Measurements from ENCODE around the gene RLBP1. TPM values are rescaled to one million over a fixed set of nuclear protein-coding genes. Genes with fewer than 3 reads are reported as not detected.

Gene RLBP1
- total RNA-seq, 2 experiments from 2014 or later = not detected

DNA sequence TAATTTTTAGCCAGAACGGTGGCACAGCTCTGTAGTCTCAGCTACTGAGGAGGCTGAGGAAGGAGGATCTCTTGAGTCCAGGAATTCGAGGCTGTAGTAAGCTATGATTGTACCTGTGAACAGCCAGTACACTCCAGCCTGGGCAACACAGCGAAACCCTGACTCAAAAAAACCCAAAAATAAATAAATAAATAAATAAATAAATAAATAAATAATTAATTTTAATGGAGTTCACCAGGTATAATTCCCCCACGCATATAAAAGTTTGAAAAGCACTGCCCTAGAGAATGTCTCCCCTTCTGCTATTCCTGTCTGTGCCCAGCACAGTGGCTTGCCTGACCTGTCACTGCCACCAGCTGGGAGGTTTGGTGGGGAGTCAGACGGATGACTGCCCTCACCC lies 4.2 kb upstream of the RLBP1 start:
- POLR2A ChIA-PET = no interaction called here
- Mint-ChIP-seq H3K4me1 (peaks cover 2% of the 10 kb centered on the region), H3K36me3 (no peaks in the 10 kb centered on the region), H3K9me3 (no peaks in the 10 kb centered on the region), H3K27me3 (peaks cover 11% of the 10 kb centered on the region), H3K4me3 (no peak overlapping the region), H3K27ac (no peak overlapping the region)
- DNase-seq (no peak), ATAC-seq (ENCODE audit: low read depth) (no peak)

DNA sequence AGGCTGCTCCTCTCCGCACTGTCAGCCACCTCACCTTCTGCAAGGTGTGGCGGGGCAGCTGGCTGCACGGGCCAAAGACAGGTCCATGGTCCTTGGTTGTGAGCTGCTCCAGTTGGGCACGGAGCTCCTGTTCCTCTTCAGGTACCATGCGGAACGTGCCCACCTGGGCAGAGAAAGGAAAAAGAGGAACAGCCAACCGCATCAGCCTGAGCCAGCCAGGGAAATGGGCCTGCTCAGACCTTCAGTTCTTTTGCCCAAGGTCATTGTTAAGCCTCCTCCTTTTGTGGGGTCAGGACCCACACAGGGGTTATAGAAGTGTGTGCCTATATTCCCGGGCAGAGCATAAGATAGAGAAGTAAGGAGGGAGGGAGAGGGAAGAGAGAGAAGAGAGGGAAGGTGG lies 2.8 kb downstream of the RLBP1 start:
- H3K9me3 Mint-ChIP-seq = no peaks in the 10 kb centered on the region

DNA sequence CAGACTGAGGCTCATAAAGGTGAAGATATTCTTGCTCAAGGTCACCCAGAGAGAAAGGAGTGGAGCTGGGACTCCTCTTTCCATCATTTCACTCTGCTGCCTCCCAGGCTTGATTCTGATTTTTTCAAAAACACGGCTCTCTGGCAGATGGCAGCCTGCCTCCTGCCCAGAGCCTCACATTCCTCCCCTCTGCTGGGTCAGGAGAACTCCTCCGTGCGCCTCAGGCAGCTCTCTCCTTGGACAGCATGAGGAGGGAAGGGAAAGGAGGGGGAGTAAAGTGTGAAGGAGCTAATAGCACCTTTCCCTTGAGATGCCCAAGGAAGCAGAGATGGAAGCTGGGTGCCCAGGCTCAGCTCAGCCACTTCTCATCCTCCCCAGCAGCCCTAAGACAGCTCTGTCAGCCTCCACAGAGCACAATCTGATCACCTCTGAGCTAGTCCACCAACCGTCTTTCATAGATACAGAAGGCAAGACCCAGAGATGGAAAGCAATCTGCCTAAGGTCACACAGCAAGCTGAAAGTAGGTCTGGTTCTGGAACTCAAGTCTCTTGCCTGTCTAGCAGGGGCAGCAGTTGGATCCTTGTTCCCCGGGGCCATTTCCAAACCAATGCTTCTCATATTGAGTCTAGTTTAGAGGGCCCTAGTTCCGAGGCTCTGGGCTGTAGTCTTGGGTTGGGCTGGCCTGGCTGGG lies 3.5 kb downstream of the RLBP1 start:
- Mint-ChIP-seq H3K36me3 (no peaks in the 10 kb centered on the region), H3K9me3 (no peaks in the 10 kb centered on the region), H3K27me3 (peaks cover 10% of the 10 kb centered on the region), H3K4me1 (peaks cover 1% of the 10 kb centered on the region), H3K27ac (no peak overlapping the region), H3K4me3 (no peak overlapping the region)
- no peak for ATAC-seq (ENCODE audit: low read depth)
- POLR2A ChIA-PET = no interaction called here
- no peak for DNase-seq

More for the DNA sequence above, 2.8 kb downstream of the RLBP1 start:
- H3K4me1 Mint-ChIP-seq = peaks cover 1% of the 10 kb centered on the region
- no peak overlapping the region for H3K4me3 Mint-ChIP-seq
- H3K36me3 Mint-ChIP-seq = no peaks in the 10 kb centered on the region
- DNase-seq = no peak
- no peak overlapping the region for H3K27ac Mint-ChIP-seq
- no peak for ATAC-seq (ENCODE audit: low read depth)
- H3K27me3 Mint-ChIP-seq = peaks cover 6% of the 10 kb centered on the region
- POLR2A ChIA-PET = no interaction called here

DNA sequence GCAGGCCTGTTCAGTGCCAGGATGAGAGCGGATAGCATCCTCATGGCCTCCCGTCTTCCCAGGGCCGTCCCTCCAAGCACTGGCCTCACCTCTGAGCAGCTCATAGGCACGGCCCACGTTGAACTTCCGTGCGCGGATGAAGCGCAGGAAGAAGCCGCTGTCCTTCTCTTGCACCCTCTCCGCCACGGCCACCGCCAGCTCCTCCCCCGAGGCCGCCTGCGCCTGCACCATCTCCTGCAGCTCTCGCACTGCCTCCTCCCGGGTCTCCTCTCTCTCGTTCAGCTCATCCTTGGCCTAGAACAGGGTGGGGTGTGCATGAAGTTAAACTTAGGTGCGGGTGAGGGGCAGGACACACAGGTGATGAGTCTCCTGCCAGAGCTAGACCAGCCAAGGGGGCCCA lies 4.3 kb downstream of the RLBP1 start:
- no peaks in the 10 kb centered on the region for H3K9me3 Mint-ChIP-seq
- peaks cover 10% of the 10 kb centered on the region for H3K27me3 Mint-ChIP-seq
- H3K36me3 Mint-ChIP-seq = no peaks in the 10 kb centered on the region
- no peak for DNase-seq
- H3K4me1 Mint-ChIP-seq = peaks cover 1% of the 10 kb centered on the region
- POLR2A ChIA-PET = no interaction called here
- H3K27ac Mint-ChIP-seq = no peak overlapping the region
- no peak overlapping the region for H3K4me3 Mint-ChIP-seq
- ATAC-seq (ENCODE audit: low read depth) = no peak

DNA sequence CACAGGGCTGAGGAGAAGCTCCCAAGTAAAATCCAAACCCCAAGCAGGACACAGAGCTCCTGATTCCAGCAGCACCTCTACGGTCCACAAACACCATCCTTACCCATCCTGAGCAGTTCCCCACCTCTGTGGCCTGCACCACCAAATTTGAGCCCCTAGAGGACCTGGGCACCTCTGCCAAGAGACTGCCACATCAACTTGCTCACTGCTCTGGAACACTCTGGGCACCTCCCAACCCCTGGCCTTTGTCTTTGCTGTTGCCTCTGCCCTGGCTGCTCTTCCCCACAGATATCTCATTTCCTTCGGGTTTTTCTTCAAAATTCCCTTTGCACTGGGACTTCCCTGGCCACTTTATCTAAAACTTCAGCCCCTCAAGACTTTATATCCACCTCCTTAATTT lies 5.8 kb downstream of the RLBP1 start:
- POLR2A ChIA-PET = no interaction called here
- Mint-ChIP-seq H3K36me3 (no peaks in the 10 kb centered on the region), H3K4me1 (peaks cover 1% of the 10 kb centered on the region), H3K4me3 (no peak overlapping the region), H3K9me3 (no peaks in the 10 kb centered on the region), H3K27me3 (peaks cover 10% of the 10 kb centered on the region), H3K27ac (no peak overlapping the region)
- DNase-seq = no peak
- ATAC-seq (ENCODE audit: low read depth) = no peak

DNA sequence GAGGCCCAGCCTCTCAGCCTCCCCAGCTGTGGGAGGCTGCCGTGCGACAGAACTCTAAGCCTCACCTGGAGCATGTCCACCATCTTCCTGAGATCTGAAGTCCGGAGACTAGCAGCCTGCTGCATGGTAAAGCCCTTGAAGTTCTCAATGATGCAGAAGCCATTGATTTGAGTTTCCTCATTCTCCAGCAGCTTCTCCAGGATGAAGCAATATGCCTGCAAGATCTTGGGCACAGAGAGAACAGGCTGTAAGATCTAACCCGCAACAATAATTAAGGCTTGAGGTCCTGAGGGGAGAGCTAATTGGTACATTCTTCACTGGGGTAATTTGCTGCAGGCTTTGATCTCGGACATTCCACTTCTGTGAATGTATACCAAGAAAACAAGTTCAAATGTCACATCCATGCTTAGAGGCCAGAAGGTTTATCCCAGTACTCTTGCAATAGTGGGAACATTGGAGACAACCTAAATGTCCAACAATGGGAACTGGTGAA lies 9.7 kb downstream of the RLBP1 start:
- no peaks in the 10 kb centered on the region for H3K9me3 Mint-ChIP-seq
- H3K27me3 Mint-ChIP-seq = peaks cover 7% of the 10 kb centered on the region
- no peak for DNase-seq
- H3K4me3 Mint-ChIP-seq = no peak overlapping the region
- POLR2A ChIA-PET = interaction anchor here (1.1 kb wide), 1 partner anchor 9 kb away, joined by 3 read pairs; no protein-coding TSS in a partner anchor
- peaks cover 8% of the 10 kb centered on the region for H3K4me1 Mint-ChIP-seq
- no peak overlapping the region for H3K27ac Mint-ChIP-seq
- no peak for ATAC-seq (ENCODE audit: low read depth)
- H3K36me3 Mint-ChIP-seq = no peaks in the 10 kb centered on the region

DNA sequence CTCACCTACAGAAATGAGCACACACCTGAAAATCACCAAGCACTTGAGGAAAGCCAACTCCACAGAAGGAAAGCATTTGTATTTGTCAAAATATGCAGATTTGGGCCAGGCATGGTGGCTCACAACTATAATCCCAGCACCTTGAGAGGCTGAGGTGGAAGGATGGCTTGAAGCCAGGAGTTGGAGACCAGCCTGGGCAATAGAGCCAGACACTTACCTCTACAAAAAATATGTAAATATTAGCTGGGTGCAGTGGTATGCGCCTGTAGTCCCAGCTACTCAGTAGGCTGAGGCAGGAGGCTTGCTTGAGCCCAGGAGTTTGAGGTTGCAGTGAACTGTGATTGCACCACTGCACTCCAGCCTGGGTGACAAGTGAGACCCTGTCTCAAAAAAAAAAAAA lies 12.3 kb downstream of the RLBP1 start:
- peaks cover 21% of the 10 kb centered on the region for H3K4me1 Mint-ChIP-seq
- ATAC-seq (ENCODE audit: low read depth) = no peak
- DNase-seq = no peak
- H3K27me3 Mint-ChIP-seq = peaks cover 7% of the 10 kb centered on the region
- H3K4me3 Mint-ChIP-seq = no peak overlapping the region
- no peaks in the 10 kb centered on the region for H3K9me3 Mint-ChIP-seq
- POLR2A ChIA-PET = interaction anchor here (0.7 kb wide), 1 partner anchor 123 kb away, joined by 3 read pairs; no protein-coding TSS in a partner anchor
- no peaks in the 10 kb centered on the region for H3K36me3 Mint-ChIP-seq
- H3K27ac Mint-ChIP-seq = no peak overlapping the region

DNA sequence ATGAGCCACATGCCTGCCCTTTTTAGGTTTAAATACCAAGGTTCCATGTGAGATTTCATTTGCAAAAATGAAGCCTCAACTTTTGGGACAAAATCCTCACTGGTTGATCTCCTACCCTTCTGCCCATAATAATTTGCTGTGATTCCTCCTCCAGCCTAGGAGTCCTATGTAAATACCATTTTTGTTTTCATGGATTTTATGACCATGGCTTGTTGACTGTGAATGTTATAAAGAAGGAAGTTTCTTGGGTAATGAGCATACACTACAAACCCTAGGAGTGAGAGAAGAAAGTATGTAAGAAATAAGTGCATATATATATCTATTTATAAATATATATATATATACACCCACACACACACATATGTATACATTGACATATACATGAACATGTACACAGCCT lies 13.1 kb downstream of the RLBP1 start:
- ATAC-seq (ENCODE audit: low read depth) (no peak), DNase-seq (no peak)
- peaks cover 28% of the 10 kb centered on the region for H3K4me1 Mint-ChIP-seq
- no peak overlapping the region for H3K27ac Mint-ChIP-seq
- no peaks in the 10 kb centered on the region for H3K9me3 Mint-ChIP-seq
- H3K36me3 Mint-ChIP-seq = peaks cover 5% of the 10 kb centered on the region
- no peak overlapping the region for H3K4me3 Mint-ChIP-seq
- POLR2A ChIA-PET = no interaction called here
- H3K27me3 Mint-ChIP-seq = peaks cover 6% of the 10 kb centered on the region

DNA sequence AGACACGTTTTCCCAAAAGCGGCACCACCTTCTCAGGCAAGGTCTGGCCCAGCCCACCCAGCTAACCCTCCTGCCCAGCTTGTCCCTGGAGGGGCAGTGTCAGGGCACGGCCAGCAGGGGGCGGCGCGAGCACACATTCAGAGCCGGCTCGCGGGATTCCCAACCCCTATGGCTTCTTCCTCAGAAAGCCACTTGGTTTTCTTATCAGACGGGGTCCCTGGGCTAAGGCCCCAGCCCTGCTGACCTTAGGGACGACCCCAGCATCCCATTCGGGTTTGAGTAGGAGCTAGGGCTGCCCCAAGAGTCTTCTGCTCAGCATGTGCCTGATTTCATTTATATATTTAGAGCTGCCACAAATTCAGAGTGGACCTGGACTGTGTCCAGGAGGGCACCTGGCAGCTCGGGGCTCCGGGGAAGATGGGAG lies 14.5 kb downstream of the RLBP1 start:
- Mint-ChIP-seq H3K4me1 (peaks cover 29% of the 10 kb centered on the region), H3K36me3 (peaks cover 7% of the 10 kb centered on the region), H3K9me3 (no peaks in the 10 kb centered on the region), H3K27ac (peak overlapping the region; percentile 10), H3K27me3 (peaks cover 2% of the 10 kb centered on the region), H3K4me3 (no peak overlapping the region)
- peak; percentile 82 for DNase-seq
- POLR2A ChIA-PET = interaction anchor here (0.7 to 2.5 kb wide), 4 partner anchors 29 to 309 kb away, joined by 3 to 19 read pairs (median 4); partner anchors contain the start of gene FANCI
- ATAC-seq (ENCODE audit: low read depth) = peak; percentile 54

DNA sequence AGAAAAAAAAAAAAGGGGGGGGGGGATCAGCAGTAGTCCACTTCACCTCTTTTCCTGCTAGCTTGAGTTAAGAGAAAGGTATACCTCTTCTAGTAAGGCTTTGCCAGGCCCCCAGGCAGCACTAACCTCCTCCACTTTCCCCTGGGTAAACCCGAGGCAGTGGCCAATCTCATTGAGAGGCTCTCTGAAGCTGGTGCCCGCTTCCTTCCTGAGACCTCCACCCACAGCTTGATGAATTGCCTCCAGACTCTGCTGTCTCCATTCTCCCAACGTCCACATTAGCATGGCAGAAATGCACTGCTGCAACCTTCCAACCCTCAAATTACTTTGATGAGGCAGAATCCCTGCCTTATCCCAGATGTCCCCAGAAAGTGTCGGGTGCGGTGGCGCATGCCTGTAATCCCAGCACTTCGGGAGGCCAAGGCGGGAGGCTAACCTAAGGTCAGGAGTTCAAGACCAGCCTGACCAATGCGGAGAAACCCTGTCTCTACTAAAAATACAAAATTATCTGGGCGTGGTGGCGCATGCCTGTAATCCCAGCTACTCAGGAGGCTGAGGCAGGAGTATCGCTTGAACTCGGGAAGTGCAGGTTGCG lies 15.3 kb downstream of the RLBP1 start:
- peak overlapping the region; percentile 36 for H3K27ac Mint-ChIP-seq
- peaks cover 12% of the 10 kb centered on the region for H3K36me3 Mint-ChIP-seq
- POLR2A ChIA-PET = interaction anchor here (0.7 to 2.5 kb wide), 4 partner anchors 28 to 308 kb away, joined by 3 to 19 read pairs (median 4); partner anchors contain the start of gene FANCI
- H3K4me3 Mint-ChIP-seq = no peak overlapping the region
- DNase-seq (no peak), ATAC-seq (ENCODE audit: low read depth) (no peak)
- peaks cover 31% of the 10 kb centered on the region for H3K4me1 Mint-ChIP-seq
- no peaks in the 10 kb centered on the region for H3K9me3 Mint-ChIP-seq
- peaks cover 2% of the 10 kb centered on the region for H3K27me3 Mint-ChIP-seq

DNA sequence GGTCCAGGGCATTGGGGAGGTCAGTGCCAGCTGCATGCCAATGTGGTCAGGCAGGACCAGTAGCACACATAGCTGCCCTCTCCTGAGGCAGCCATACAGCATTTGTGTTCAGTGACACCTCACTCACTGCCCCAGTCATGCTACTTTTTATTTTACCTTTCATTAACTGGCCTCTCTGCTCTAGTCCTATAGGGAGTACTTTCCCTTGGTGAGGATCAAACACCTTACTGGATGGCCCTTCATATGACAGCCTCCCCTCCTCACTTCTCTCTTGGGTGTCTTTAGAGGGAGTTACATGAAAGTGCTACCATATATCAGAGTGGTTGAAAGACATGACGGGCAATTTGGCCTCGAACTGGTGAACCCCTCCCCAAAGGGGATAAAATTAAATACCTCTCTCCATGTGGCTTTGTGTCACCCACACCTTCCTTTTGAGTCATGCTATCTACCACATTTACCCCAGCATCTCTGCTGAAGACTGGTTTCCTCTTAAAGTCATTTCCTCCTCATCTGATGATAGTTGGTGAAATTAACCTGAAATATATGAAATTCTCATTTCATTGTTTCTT lies 17.6 kb downstream of the RLBP1 start:
- peaks cover 31% of the 10 kb centered on the region for H3K4me1 Mint-ChIP-seq

DNA sequence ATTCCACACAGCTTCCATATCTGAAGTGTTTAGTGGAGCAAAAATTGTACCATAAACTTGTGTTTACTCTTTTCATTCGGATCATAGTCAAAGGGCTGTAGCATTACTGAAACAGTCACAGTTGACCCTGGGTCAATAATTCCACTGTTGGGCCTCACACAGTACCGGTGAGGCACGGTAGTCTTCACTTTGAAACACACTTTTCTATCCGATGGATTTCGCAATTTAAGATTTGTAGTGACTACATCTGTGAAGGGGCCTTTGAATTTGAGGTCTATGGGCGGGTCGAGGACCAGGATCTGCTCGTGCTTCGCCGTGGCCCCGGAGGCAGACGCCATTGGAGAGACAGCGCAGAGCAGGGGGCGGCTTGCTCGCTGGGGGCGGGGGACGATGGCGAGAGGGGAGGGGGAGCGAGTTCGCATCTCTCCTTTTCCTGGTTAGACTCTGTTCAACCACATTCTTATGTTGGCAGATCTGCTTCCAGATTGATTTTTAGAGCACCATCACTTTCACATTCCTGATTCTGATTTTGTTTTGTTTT lies 19.8 kb downstream of the RLBP1 start:
- no peak for DNase-seq
- H3K27ac Mint-ChIP-seq = no peak overlapping the region
- no peak overlapping the region for H3K4me3 Mint-ChIP-seq
- no peak for ATAC-seq (ENCODE audit: low read depth)
- H3K4me1 Mint-ChIP-seq = peaks cover 26% of the 10 kb centered on the region
- H3K36me3 Mint-ChIP-seq = peaks cover 18% of the 10 kb centered on the region
- no peaks in the 10 kb centered on the region for H3K9me3 Mint-ChIP-seq
- POLR2A ChIA-PET = no interaction called here
- no peaks in the 10 kb centered on the region for H3K27me3 Mint-ChIP-seq

More for the DNA sequence above, 17.6 kb downstream of the RLBP1 start:
- Mint-ChIP-seq H3K36me3 (peaks cover 15% of the 10 kb centered on the region), H3K9me3 (no peaks in the 10 kb centered on the region), H3K27ac (peak overlapping the region; percentile 82), H3K4me3 (peak overlapping the region; percentile 80), H3K27me3 (peaks cover 2% of the 10 kb centered on the region)
- peak; percentile 80 for ATAC-seq (ENCODE audit: low read depth)
- POLR2A ChIA-PET = no interaction called here
- no peak for DNase-seq

DNA sequence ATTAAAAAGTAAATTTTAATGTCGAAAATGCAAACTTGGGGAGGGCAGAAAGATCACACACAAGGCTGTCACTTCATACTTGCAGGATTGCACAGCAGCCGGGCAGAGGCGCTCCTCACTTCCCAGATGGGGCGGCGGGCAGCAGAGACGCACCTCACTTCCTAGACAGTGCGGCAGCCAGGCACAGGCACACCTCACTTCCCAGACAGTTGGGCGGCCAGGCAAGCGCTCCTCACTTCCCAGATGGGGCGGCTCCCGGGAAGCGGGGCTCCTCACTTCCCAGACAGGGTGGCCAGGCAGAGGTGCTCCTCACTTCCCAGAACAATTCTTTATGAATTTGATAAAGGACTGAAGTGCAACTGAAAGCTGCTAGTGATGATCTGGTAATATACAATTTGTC lies 21.2 kb downstream of the RLBP1 start:
- Mint-ChIP-seq H3K9me3 (no peaks in the 10 kb centered on the region), H3K4me1 (peaks cover 23% of the 10 kb centered on the region), H3K36me3 (peaks cover 22% of the 10 kb centered on the region), H3K4me3 (no peak overlapping the region), H3K27me3 (no peaks in the 10 kb centered on the region), H3K27ac (no peak overlapping the region)
- POLR2A ChIA-PET = interaction anchor here (0.6 to 1.1 kb wide), 2 partner anchors 44 to 101 kb away, joined by 3 read pairs; no protein-coding TSS in a partner anchor
- DNase-seq = no peak
- no peak for ATAC-seq (ENCODE audit: low read depth)

Measured in activated naive CD8-positive, alpha-beta T cell treated with anti-CD3 and anti-CD28 coated beads, Interleukin-2, amount 10 ng/mL, durations not matched to agents 7 days and 5 days (primary cell).